Right atrium auricular region (tissue), 2 donors: ENCODE measurements around the gene KIAA1217. TPM values are rescaled to one million over a fixed set of nuclear protein-coding genes. Genes with fewer than 3 reads are reported as not detected.
"Not testable (repeated sequence)": the region's sequence is repeated elsewhere in the genome, so short reads cannot be mapped to it uniquely, and the experiment has no call there.

Experiments
- DNase-seq: peaks from one replicate; pipeline ENCODE4 v3.0.0-alpha.2; 2019; ENCODE audit warnings: low spot score
- H3K27ac ChIP-seq, 2 donors: fragments of 200-600 bp; sonication (generic); 1 replicate in 1 of 2; 2 replicates in 1 of 2; pipeline ENCODE4 v1.5.1; 2016 to 2019
- H3K27me3 ChIP-seq, 2 donors: fragments of 200-600 bp; sonication (generic); one replicate each; pipeline versions ENCODE4 v1.5.1 to v1.6.0; 2017 to 2019
- H3K36me3 ChIP-seq: fragments of 200-600 bp; sonication (generic); one replicate; pipeline ENCODE4 v1.5.1; 2016
- H3K4me1 ChIP-seq, 2 donors: fragments of 200-600 bp; sonication (generic); one replicate each; pipeline versions ENCODE4 v1.5.1 to v1.6.0; 2017 to 2019
- H3K4me3 ChIP-seq, 2 donors: fragments of 200-600 bp; sonication (generic); 1 replicate in 1 of 2; 2 replicates in 1 of 2; pipeline ENCODE4 v1.5.1; 2017 to 2019; ENCODE audit warnings: mild to moderate bottlenecking in 1 of 2, moderate library complexity in 1 of 2
- H3K9me3 ChIP-seq, 2 donors: fragments of 200-600 bp; sonication (generic); one replicate each; pipeline ENCODE4 v1.5.1; 2019
- CTCF ChIP-seq, 2 donors: fragments of 200-600 bp; sonication (generic); IDR thresholded peaks; one replicate each; pipeline ENCODE4 v1.5.1; 2019; ENCODE audit warnings: antibody characterized with exemption in 2 of 2
- total RNA-seq, 2 donors: library from RNA; depleted of rRNA; stranded (reverse); fragments of >200 nt; gene quantifications; one replicate each; pipeline ENCODE4 v1.1.0, GENCODE V29; 2016

Gene KIAA1217
- total RNA-seq, 2 donors from 2014 or later = 24.0 to 33.3 TPM

- no peak for TF ChIP-seq CTCF (IDR thresholded peaks at IDR 0.05)
- no peak for DNase-seq
- H3K27me3 ChIP-seq = no peaks in the 10 kb centered on the region
- H3K4me1 ChIP-seq = peaks cover 0 to 52% of the 10 kb centered on the region in 2 donors
- peak overlapping the region; percentile 18 to 39 for H3K27ac ChIP-seq
- no peaks in the 10 kb centered on the region for H3K36me3 ChIP-seq
- H3K9me3 ChIP-seq = no peaks in the 10 kb centered on the region
- no peak overlapping the region for H3K4me3 ChIP-seq
Measured at GRCh38 chr10:24344695-24345463, 135.9 kb downstream of the KIAA1217 start.

- H3K36me3 ChIP-seq = no peaks in the 10 kb centered on the region
- H3K4me1 ChIP-seq = peaks cover 0 to 51% of the 10 kb centered on the region in 2 donors
- no peaks in the 10 kb centered on the region for H3K27me3 ChIP-seq
- H3K9me3 ChIP-seq = no peaks in the 10 kb centered on the region
- no peak overlapping the region for H3K4me3 ChIP-seq
- H3K27ac ChIP-seq = no peak overlapping the region
- no peak for DNase-seq
- no peak for TF ChIP-seq CTCF (IDR thresholded peaks at IDR 0.05)
Measured at GRCh38 chr10:24346877-24347519, 138.1 kb downstream of the KIAA1217 start.

GRCh38 chr10:24349379-24350001, 140.6 kb downstream of the KIAA1217 start:
- H3K9me3 ChIP-seq = no peaks in the 10 kb centered on the region
- H3K4me3 ChIP-seq = no peak overlapping the region
- DNase-seq = no peak
- no peaks in the 10 kb centered on the region for H3K27me3 ChIP-seq
- TF ChIP-seq CTCF (IDR thresholded peaks at IDR 0.05) = no peak
- no peak overlapping the region for H3K27ac ChIP-seq
- H3K36me3 ChIP-seq = no peaks in the 10 kb centered on the region
- peaks cover 0 to 52% of the 10 kb centered on the region in 2 donors for H3K4me1 ChIP-seq

GRCh38 chr10:24350070-24350921, 141.4 kb downstream of the KIAA1217 start:
- Histone ChIP-seq H3K27me3 (no peaks in the 10 kb centered on the region), H3K9me3 (no peaks in the 10 kb centered on the region), H3K4me1 (peaks cover 0 to 51% of the 10 kb centered on the region in 2 donors), H3K4me3 (no peak overlapping the region), H3K36me3 (no peaks in the 10 kb centered on the region), H3K27ac (no peak overlapping the region)
- no peak for TF ChIP-seq CTCF (IDR thresholded peaks at IDR 0.05)
- DNase-seq = no peak

- DNase-seq, H3K9me3 ChIP-seq, H3K27ac ChIP-seq, H3K4me3 ChIP-seq, H3K36me3 ChIP-seq, H3K27me3 ChIP-seq: not testable (repeated sequence)
- peaks cover 0 to 49% of the 10 kb centered on the region in 2 donors for H3K4me1 ChIP-seq
Measured at GRCh38 chr10:24350922-24351225, 141.9 kb downstream of the KIAA1217 start.
